ENCODE data around the gene IMPDH1. TPM values are rescaled to one million over a fixed set of nuclear protein-coding genes. Genes with fewer than 3 reads are reported as not detected.

The IMPDH1 gene
- polyA plus RNA-seq, 3 donors = 29.5 to 32.6 (median 30.5) TPM

Other genes starting within 250 kb of the IMPDH1 start
- gene LEP, start 168.7 kb downstream of the IMPDH1 start, polyA plus RNA-seq (ENCODE audit: insufficient read length in 3 of 3) = under 1 TPM; 0.27 to 0.96 (median 0.40) TPM
- 10 to 100 TPM; 44.7 to 60.6 (median 54.0) TPM for gene RBM28, start 66.1 kb downstream of the IMPDH1 start, polyA plus RNA-seq (ENCODE audit: insufficient read length in 3 of 3)
- 1 to 10 TPM; 1.1 to 1.3 (median 1.2) TPM for gene PRRT4, start 48.3 kb downstream of the IMPDH1 start, polyA plus RNA-seq (ENCODE audit: insufficient read length in 3 of 3)
- 10 to 100 TPM; 17.2 to 24.2 (median 23.8) TPM for gene HILPDA, start 45.9 kb upstream of the IMPDH1 start, polyA plus RNA-seq (ENCODE audit: insufficient read length in 3 of 3)
- gene METTL2B, start 66.8 kb upstream of the IMPDH1 start, polyA plus RNA-seq (ENCODE audit: insufficient read length in 3 of 3) = 10 to 100 TPM; 19.5 to 35.5 (median 26.2) TPM

Measured in renal pelvis (tissue), 3 donors.